ENCODE data around the gene SOX18.
A peak's percentile ranks its signal among the peaks of the same experiment; 100 is the strongest.

DNA sequence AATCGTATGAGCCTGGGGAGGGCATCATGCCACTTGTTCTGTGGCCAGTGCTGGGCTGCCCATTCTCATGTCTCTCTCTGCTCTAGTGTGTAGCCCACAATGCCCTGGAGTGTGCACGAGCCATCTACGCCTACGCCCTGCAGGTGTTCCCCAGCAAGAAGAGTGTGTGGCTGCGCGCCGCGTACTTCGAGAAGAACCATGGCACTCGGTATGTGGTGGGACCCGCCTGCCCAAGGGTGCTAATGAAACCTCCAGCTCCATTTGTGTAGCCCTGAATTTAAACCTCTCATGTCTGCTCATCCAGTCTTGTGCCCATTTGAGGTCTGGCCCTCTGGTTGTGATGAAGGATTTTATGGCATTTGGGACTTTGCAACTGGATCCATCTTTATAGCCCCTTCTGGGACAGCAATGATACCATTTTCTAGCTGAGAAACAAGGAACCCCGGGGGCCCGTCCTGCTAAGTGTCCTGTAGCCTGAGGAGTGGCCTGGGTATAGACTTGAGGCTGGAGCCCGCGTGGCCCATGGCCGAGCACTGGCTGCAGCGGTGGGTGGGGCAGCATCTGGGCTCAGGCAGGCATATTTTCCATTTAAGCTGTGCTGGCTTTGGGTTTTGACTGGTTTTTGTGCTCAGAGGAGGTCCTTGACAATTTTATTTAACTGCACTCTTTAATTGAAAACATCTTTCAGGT, 26.6 kb downstream of the SOX18 start:
- TF ChIP-seq, protein P1, sequence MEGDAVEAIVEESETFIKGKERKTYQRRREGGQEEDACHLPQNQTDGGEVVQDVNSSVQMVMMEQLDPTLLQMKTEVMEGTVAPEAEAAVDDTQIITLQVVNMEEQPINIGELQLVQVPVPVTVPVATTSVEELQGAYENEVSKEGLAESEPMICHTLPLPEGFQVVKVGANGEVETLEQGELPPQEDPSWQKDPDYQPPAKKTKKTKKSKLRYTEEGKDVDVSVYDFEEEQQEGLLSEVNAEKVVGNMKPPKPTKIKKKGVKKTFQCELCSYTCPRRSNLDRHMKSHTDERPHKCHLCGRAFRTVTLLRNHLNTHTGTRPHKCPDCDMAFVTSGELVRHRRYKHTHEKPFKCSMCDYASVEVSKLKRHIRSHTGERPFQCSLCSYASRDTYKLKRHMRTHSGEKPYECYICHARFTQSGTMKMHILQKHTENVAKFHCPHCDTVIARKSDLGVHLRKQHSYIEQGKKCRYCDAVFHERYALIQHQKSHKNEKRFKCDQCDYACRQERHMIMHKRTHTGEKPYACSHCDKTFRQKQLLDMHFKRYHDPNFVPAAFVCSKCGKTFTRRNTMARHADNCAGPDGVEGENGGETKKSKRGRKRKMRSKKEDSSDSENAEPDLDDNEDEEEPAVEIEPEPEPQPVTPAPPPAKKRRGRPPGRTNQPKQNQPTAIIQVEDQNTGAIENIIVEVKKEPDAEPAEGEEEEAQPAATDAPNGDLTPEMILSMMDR (IDR thresholded peaks at IDR 0.05 in 8 of 11, conservative IDR thresholded peaks at IDR 0.05 in 3 of 11), result no peak
- TF ChIP-seq POLR2A (IDR thresholded peaks at IDR 0.05) (no peak), POLR2AphosphoS5 (IDR thresholded peaks at IDR 0.05) (peak in 1 of 3 donors; percentile 13)

All from spleen (tissue), 7 donors.